ENCODE data around the gene TUBA4A. TPM values are rescaled to one million over a fixed set of nuclear protein-coding genes. Genes with fewer than 3 reads are reported as not detected.

The TUBA4A gene
- total and polyA plus RNA-seq, 10 of the 15 experiments (the other 5 are each of a cell fraction or from before 2014, with no cell fraction given) = 58.2 to 325 (median 134) TPM

GRCh38 chr2:219285894-219286425 lies 32.2 kb upstream of the TUBA4A start:
- Histone ChIP-seq H3K36me3 (ENCODE audit: control insufficient read depth in 2 of 2, insufficient read depth in 2 of 2, low read length in 1 of 2) (no peaks in the 10 kb centered on the region; a peak in 1 of 4 replicates), H3K4me1 (ENCODE audit: control insufficient read depth, insufficient read depth, low read length) (no peaks in the 10 kb centered on the region; the same call in 1 of the 2 replicates), H3K27me3 (replicated peaks in 1 of 2; ENCODE audit: control insufficient read depth in 2 of 2, insufficient read depth in 2 of 2, low read length in 1 of 2) (no peaks in the 10 kb centered on the region; a peak in 1 of 4 replicates), H3K4me3 (no peak overlapping the region), H3K9ac (ENCODE audit: control insufficient read depth, insufficient read depth, low read length) (no peak overlapping the region), H3K9me3 (replicated peaks; ENCODE audit: control insufficient read depth, insufficient read depth, low read length) (no peaks in the 10 kb centered on the region), H3K79me2 (ENCODE audit: control insufficient read depth, insufficient read depth, low read length) (no peaks in the 10 kb centered on the region), H3K4me2 (ENCODE audit: control insufficient read depth, insufficient read depth) (no peak overlapping the region), H4K20me1 (ENCODE audit: control insufficient read depth, insufficient read depth) (no peaks in the 10 kb centered on the region), H3K27ac (ENCODE audit: control insufficient read depth, insufficient read depth) (no peak overlapping the region), H2AFZ (ENCODE audit: control insufficient read depth, low read depth, low read length) (no peak overlapping the region)
- TF ChIP-seq HDGF (IDR thresholded peaks at IDR 0.05) = no peak
- no peak for TF ChIP-seq CUX1 (IDR thresholded peaks at IDR 0.05; ENCODE audit: insufficient replicate concordance, low read depth, low read length)
- no peak for TF ChIP-seq KLF5 (IDR thresholded peaks at IDR 0.05; ENCODE audit: partially characterized antibody)
- ChIA-PET RAD21 (ENCODE audit: unreplicated experiment) (no interaction called here), SMC1A (ENCODE audit: uncharacterized antibody, unreplicated experiment) (interaction anchor here (1.2 kb wide), 1 partner anchor 9 kb away, joined by 4 read pairs; no protein-coding TSS in a partner anchor), CTCF (interaction anchor here (1.1 to 2.1 kb wide), 3 partner anchors 9 to 127 kb away, joined by 3 to 18 read pairs (median 10); no protein-coding TSS in a partner anchor), POLR2A (interaction anchor here (1.7 kb wide), 1 partner anchor 36 kb away, joined by 7 read pairs; no protein-coding TSS in a partner anchor)
- FAIRE-seq (no peak), ATAC-seq (no peak; the same call in 2 of the 3 replicates), DNase-seq (ENCODE audit: low read depth, low spot score) (no peak)
- intact Hi-C loops (cut with micrococcal nuclease; ENCODE audit: unreplicated experiment) (no loop called here), in situ Hi-C loops (cut with MboI) (no loop called here)
- BruUV-seq (replicated peaks) = no TSS peak
- WGBS (ENCODE audit: insufficient coverage, insufficient replicate concordance, low lambda C conversion rate, missing lambda C conversion rate) = 81% methylated on average over 13 of the region's 17 CpGs

Data from GM12878 (cell line).